Measurements from ENCODE around the gene GRM7. TPM values are rescaled to one million over a fixed set of nuclear protein-coding genes. Genes with fewer than 3 reads are reported as not detected.

The GRM7 gene
- total RNA-seq, 2 donors from 2014 or later = 0.33 to 1.3 TPM

GRCh38 chr3:7407107-7407506 lies 546.2 kb downstream of the GRM7 start:
- TF ChIP-seq POLR2A (IDR thresholded peaks at IDR 0.05) = no peak
- TF ChIP-seq, protein P1, sequence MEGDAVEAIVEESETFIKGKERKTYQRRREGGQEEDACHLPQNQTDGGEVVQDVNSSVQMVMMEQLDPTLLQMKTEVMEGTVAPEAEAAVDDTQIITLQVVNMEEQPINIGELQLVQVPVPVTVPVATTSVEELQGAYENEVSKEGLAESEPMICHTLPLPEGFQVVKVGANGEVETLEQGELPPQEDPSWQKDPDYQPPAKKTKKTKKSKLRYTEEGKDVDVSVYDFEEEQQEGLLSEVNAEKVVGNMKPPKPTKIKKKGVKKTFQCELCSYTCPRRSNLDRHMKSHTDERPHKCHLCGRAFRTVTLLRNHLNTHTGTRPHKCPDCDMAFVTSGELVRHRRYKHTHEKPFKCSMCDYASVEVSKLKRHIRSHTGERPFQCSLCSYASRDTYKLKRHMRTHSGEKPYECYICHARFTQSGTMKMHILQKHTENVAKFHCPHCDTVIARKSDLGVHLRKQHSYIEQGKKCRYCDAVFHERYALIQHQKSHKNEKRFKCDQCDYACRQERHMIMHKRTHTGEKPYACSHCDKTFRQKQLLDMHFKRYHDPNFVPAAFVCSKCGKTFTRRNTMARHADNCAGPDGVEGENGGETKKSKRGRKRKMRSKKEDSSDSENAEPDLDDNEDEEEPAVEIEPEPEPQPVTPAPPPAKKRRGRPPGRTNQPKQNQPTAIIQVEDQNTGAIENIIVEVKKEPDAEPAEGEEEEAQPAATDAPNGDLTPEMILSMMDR (IDR thresholded peaks at IDR 0.05) = no peak
- Histone ChIP-seq H3K36me3 (replicated peaks in 1 of 2; ENCODE audit: insufficient read depth in 1 of 2, low read depth in 2 of 2) (no peaks in the 10 kb centered on the region), H3K27me3 (no peaks in the 10 kb centered on the region), H3K27ac (no peak overlapping the region), H3K4me1 (no peaks in the 10 kb centered on the region), H3K9me3 (no peaks in the 10 kb centered on the region), H3K4me3 (no peak overlapping the region)
- DNase-seq = no peak
- intact Hi-C loops (cut with DNase I) = no loop called here
- no peak for ATAC-seq
- WGBS, 2 donors = 69 to 75% methylated on average over 4 of the region's 4 CpGs

DNA sequence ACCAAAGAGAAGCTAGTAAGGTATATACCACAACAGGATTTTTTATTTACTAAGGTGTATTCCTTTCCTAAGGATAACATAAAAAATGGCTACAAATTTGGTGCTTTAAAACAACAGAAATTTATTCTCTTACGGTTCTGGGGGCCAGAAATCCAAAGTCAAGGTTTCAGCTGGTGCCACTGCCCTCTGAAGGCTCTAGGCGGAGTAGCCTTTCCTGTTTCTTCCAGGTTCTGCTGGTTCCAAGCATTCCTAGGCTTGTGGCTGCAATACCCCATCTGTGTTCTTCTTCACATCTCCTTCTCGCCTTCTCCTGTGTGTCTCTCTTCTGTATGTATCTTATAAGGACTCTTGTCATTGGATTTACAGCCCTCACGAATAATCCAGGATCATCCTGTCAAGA lies 549.9 kb downstream of the GRM7 start:
- ATAC-seq (no peak), DNase-seq (no peak)
- intact Hi-C loops (cut with DNase I) = no loop called here
- TF ChIP-seq, protein P1 (IDR thresholded peaks at IDR 0.05) = no peak
- no peak for TF ChIP-seq POLR2A (IDR thresholded peaks at IDR 0.05)
- no peaks in the 10 kb centered on the region for H3K4me1 ChIP-seq
- 78 to 90% methylated on average over 4 of the region's 4 CpGs for WGBS, 2 donors
- H3K4me3 ChIP-seq = no peak overlapping the region
- no peaks in the 10 kb centered on the region for H3K36me3 ChIP-seq (replicated peaks in 1 of 2; ENCODE audit: insufficient read depth in 1 of 2, low read depth in 2 of 2)
- H3K9me3 ChIP-seq = no peaks in the 10 kb centered on the region
- no peak overlapping the region for H3K27ac ChIP-seq
- no peaks in the 10 kb centered on the region for H3K27me3 ChIP-seq

DNA sequence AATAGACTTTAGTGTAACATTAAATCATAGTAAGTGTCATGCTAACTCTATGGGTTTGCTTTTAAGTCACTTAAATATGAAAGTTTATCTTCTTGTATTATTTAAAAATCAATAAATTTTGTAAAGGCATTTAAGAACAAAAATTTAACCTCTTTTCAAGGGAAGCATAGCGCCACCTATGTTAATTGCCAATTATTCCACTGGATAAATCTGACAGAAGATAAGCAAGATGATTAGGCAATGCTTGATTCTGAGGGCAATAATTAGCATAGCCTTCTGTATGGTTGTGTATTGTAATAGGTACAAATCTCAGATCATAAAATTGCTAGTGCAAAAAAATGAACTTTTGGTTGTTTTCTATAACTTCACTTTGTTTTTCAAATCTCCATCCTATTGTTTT lies 560.1 kb downstream of the GRM7 start:
- no peaks in the 10 kb centered on the region for H3K4me1 ChIP-seq
- ATAC-seq (no peak), DNase-seq (no peak)
- WGBS, 2 donors = 74 to 85% methylated on average over 1 of the region's 1 CpG
- no peaks in the 10 kb centered on the region for H3K27me3 ChIP-seq
- H3K27ac ChIP-seq = no peak overlapping the region
- H3K36me3 ChIP-seq (replicated peaks in 1 of 2; ENCODE audit: insufficient read depth in 1 of 2, low read depth in 2 of 2) = no peaks in the 10 kb centered on the region
- no peak for TF ChIP-seq POLR2A (IDR thresholded peaks at IDR 0.05)
- TF ChIP-seq, protein P1 (IDR thresholded peaks at IDR 0.05) = no peak
- no peak overlapping the region for H3K4me3 ChIP-seq
- intact Hi-C loops (cut with DNase I) = no loop called here
- no peaks in the 10 kb centered on the region for H3K9me3 ChIP-seq

DNA sequence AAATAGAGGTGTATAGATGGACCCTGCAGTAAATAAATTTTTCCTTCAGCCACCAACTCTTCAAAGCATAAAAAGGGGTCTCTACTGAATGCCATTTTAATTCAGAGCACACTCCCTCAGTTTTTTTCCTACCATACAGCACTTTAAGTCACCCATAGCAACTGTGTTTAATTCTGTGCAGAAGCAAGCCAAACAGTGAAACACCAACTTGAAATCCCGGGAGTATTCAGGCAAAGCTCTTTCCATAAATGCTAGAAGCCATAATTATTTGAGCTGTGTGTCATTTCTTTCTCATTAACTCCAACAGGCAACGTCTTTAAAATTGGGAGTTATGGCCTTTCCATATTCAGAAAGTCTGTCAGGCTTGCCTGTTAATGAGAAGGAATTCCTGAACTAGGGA lies 562.1 kb downstream of the GRM7 start:
- Histone ChIP-seq H3K27me3 (no peaks in the 10 kb centered on the region), H3K9me3 (no peaks in the 10 kb centered on the region), H3K4me1 (peaks cover 6% of the 10 kb centered on the region), H3K36me3 (replicated peaks in 1 of 2; ENCODE audit: insufficient read depth in 1 of 2, low read depth in 2 of 2) (no peaks in the 10 kb centered on the region), H3K27ac (no peak overlapping the region), H3K4me3 (no peak overlapping the region)
- WGBS, 2 donors = 61 to 63% methylated on average over 2 of the region's 2 CpGs
- ATAC-seq (no peak), DNase-seq (no peak)
- TF ChIP-seq, protein P1 (IDR thresholded peaks at IDR 0.05) = no peak
- TF ChIP-seq POLR2A (IDR thresholded peaks at IDR 0.05) = no peak
- intact Hi-C loops (cut with DNase I) = no loop called here

- Histone ChIP-seq H3K27ac (no peak overlapping the region), H3K36me3 (replicated peaks in 1 of 2; ENCODE audit: insufficient read depth in 1 of 2, low read depth in 2 of 2) (no peaks in the 10 kb centered on the region), H3K4me1 (peaks cover 6% of the 10 kb centered on the region), H3K27me3 (no peaks in the 10 kb centered on the region), H3K9me3 (no peaks in the 10 kb centered on the region), H3K4me3 (no peak overlapping the region)
- whole genome bisulfite sequencing, 2 donors = 62 to 66% methylated on average over 4 of the region's 4 CpGs
- intact Hi-C loops (cut with DNase I) = no loop called here
- ATAC-seq = no peak
- TF ChIP-seq, protein P1 (IDR thresholded peaks at IDR 0.05) = no peak
- no peak for TF ChIP-seq POLR2A (IDR thresholded peaks at IDR 0.05)
- DNase-seq = no peak
Observed at GRCh38 chr3:7423995-7424394, 563.1 kb downstream of the GRM7 start.

Data from body of pancreas (tissue), 4 donors.